SK-N-MC (cell line): ENCODE results near the gene HIP1R.

Experiments
- EZH2 ChIP-seq: fragments of 200-600 bp; sonication (generic); IDR thresholded peaks from one replicate; pipeline ENCODE4 v1.6.1; 2017; ENCODE audit warnings: antibody characterized with exemption
- POLR2AphosphoS5 ChIP-seq: IDR thresholded peaks from 2 replicates; pipeline ENCODE4 v1.6.1; 2012; ENCODE audit warnings: mild to moderate bottlenecking, low read depth, low read length, borderline replicate concordance

DNA sequence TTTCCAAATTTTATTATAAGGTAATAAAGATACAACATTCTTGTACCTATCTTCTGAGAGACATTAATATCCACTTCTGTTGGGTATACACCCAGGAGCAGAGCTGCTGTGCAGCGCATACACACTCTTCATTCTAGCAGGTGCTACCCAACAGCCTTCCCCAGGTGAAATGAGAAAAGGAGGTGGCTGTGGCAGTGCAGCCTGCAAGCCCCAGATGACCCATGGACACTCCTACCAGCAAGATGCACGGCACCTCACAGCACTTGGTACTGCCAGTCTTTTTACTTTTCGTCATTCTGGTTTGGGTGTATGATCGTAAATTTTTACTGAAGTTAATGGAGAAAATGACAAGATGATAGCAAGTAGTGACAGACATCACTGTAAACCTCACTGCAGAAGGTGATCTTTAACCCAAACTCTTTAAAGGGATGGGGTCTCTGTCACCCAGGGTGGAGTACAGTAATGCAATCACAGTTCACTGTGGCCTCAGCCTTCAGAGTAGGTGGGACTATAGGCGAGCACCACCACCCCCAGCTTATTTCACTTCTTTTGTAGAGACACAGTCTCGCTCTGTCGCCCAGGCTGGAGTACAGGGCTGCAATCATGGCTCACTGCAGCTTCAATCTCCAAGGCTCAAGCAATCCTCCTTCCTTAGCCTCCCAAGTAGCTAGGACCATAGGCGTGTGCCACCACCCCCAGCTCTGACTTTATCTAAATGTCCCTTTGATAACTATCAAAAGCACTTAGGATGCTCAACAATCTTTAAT is 34.1 kb downstream of the HIP1R start:
- TF ChIP-seq POLR2AphosphoS5 (no peak), EZH2 (no peak)
